ENCODE data around the gene BHLHA15.

- TF ChIP-seq ZNF23 (CRISPR knock-in tag; IDR thresholded peaks at IDR 0.05) (no peak), TRIM24 (IDR thresholded peaks at IDR 0.05) (no peak), STAT5B (CRISPR knock-in tag; IDR thresholded peaks at IDR 0.05) (no peak), E2F1 (CRISPR knock-in tag; IDR thresholded peaks at IDR 0.05) (no peak), ZBTB7A (IDR thresholded peaks at IDR 0.05; ENCODE audit: borderline replicate concordance, control insufficient read depth, low read depth, low read length) (no peak), FOXK2 (conservative IDR thresholded peaks at IDR 0.05 in 1 of 2, IDR thresholded peaks at IDR 0.05 in 1 of 2; ENCODE audit: low read depth in 2 of 2) (no peak), CTCF (IDR thresholded peaks at IDR 0.05 in 2 of 3, conservative IDR thresholded peaks at IDR 0.05 in 1 of 3; ENCODE audit: insufficient read depth in 2 of 3, low read depth in 1 of 3, low read length in 3 of 3) (no peak), EHMT2 (IDR thresholded peaks at IDR 0.05) (no peak), SP2 (IDR thresholded peaks at IDR 0.05; ENCODE audit: extremely low read depth, low read depth, low read length, poor library complexity, severe bottlenecking) (no peak), OTX1 (CRISPR knock-in tag; IDR thresholded peaks at IDR 0.05) (no peak), PTBP1 (IDR thresholded peaks at IDR 0.05; ENCODE audit: low read depth, low read length) (no peak), ZSCAN29 (IDR thresholded peaks at IDR 0.05) (no peak), ETS1 (conservative IDR thresholded peaks at IDR 0.05; ENCODE audit: control insufficient read depth, low read depth, low read length) (no peak), MYBL2 (IDR thresholded peaks at IDR 0.05; ENCODE audit: low read depth) (no peak), MYBL2 (CRISPR knock-in tag; IDR thresholded peaks at IDR 0.05; ENCODE audit: borderline replicate concordance) (no peak)
These were observed 11.4 kb downstream of the BHLHA15 start for GRCh38 chr7:98222533-98223195.

All from K562 (cell line).